ENCODE measurements around the gene PMEL. TPM values are rescaled to one million over a fixed set of nuclear protein-coding genes. Genes with fewer than 3 reads are reported as not detected.
"Not testable (repeated sequence)": the region's sequence is repeated elsewhere in the genome, so short reads cannot be mapped to it uniquely, and the experiment has no call there.

The PMEL gene
- total RNA-seq, 1 experiment from 2014 or later = 1.2 TPM

- POLR2A ChIA-PET = interaction anchor here (0.6 to 2.1 kb wide), 4 partner anchors 10 to 210 kb away, joined by 3 to 10 read pairs (median 6); partner anchors contain the start of genes PA2G4 and SUOX
- in situ Hi-C loops (cut with HindIII; ENCODE audit: low pct_unique_long_range_greater_than_20kb, low sequenced_read_pairs) = no loop called here
- BruUV-seq (replicated peaks) = no TSS peak
- CTCF ChIA-PET = interaction anchor here (0.6 to 0.7 kb wide), 3 partner anchors 12 to 1451 kb away, joined by 3 to 7 read pairs (median 6); no protein-coding TSS in a partner anchor
- TF ChIP-seq REST (IDR thresholded peaks at IDR 0.05; ENCODE audit: insufficient read depth in 1 of 2, low read depth in 2 of 2, low read length in 1 of 2) (no peak), POLR2AphosphoS5 (IDR thresholded peaks at IDR 0.05; ENCODE audit: low read depth, low read length) (no peak), TCF7L2 (IDR thresholded peaks at IDR 0.05; ENCODE audit: low read depth, low read length) (no peak), CTCF (IDR thresholded peaks at IDR 0.05) (no peak), SIN3A (IDR thresholded peaks at IDR 0.05; ENCODE audit: borderline replicate concordance, insufficient read depth, low read depth, low read length) (no peak)
- H3K27ac ChIP-seq (ENCODE audit: low read length) = peak overlapping the region; percentile 65
- DNase-seq (ENCODE audit: low read depth, low spot score) (no peak), ATAC-seq (peak; percentile 84)
- H3K27me3 ChIP-seq (ENCODE audit: control insufficient read depth, insufficient read depth, low read length) = no peaks in the 10 kb centered on the region
- no peaks in the 10 kb centered on the region for H3K9me3 ChIP-seq (ENCODE audit: control insufficient read depth, insufficient read depth, low read depth, low read length)
- H3K36me3 ChIP-seq (ENCODE audit: control insufficient read depth, insufficient read depth, low read length) = no peaks in the 10 kb centered on the region
- peak overlapping the region; percentile 63 to 80 for H3K4me3 ChIP-seq (ENCODE audit: low read depth in 2 of 2, low read length in 2 of 2)
- H3K4me1 ChIP-seq (ENCODE audit: control insufficient read depth, insufficient read depth, low read length) = peaks cover 5% of the 10 kb centered on the region; the same call in 1 of the 2 replicates
- intact Hi-C loops (cut with micrococcal nuclease; ENCODE audit: unreplicated experiment) = no loop called here
Measured at GRCh38 chr12:56007564-56008559, 42.0 kb upstream of the PMEL start.

DNA sequence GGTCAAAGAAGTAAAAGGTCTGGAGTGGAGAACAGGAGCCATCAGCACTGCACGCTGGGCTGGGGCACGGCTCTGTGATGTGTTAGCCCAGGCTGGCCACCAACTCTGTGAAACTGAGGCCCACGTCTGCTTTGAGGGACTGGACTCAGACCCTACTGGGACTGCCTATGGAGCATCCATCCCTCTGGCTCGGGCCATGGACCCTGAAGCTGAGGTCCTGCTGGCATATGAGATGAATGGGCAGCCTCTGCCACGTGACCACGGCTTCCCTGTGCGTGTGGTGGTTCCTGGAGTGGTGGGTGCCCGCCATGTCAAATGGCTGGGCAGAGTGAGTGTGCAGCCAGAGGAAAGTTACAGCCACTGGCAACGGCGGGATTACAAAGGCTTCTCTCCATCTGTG, 38.4 kb upstream of the PMEL start:
- BruUV-seq (replicated peaks) = no TSS peak
- H3K4me1 ChIP-seq (ENCODE audit: control insufficient read depth, insufficient read depth, low read length) = peaks cover 5% of the 10 kb centered on the region; the same call in 1 of the 2 replicates
- H3K9me3 ChIP-seq (ENCODE audit: control insufficient read depth, insufficient read depth, low read depth, low read length) = no peaks in the 10 kb centered on the region
- POLR2A ChIA-PET = no interaction called here
- H3K36me3 ChIP-seq (ENCODE audit: control insufficient read depth, insufficient read depth, low read length) = no peaks in the 10 kb centered on the region
- TF ChIP-seq POLR2AphosphoS5 (IDR thresholded peaks at IDR 0.05; ENCODE audit: low read depth, low read length) = no peak
- TF ChIP-seq TCF7L2 (IDR thresholded peaks at IDR 0.05; ENCODE audit: low read depth, low read length) = no peak
- no peak for TF ChIP-seq CTCF (IDR thresholded peaks at IDR 0.05)
- TF ChIP-seq REST (IDR thresholded peaks at IDR 0.05; ENCODE audit: insufficient read depth in 1 of 2, low read depth in 2 of 2, low read length in 1 of 2) = no peak
- H3K4me3 ChIP-seq (ENCODE audit: low read depth in 2 of 2, low read length in 2 of 2) = no peak overlapping the region
- in situ Hi-C loops (cut with HindIII; ENCODE audit: low pct_unique_long_range_greater_than_20kb, low sequenced_read_pairs) = no loop called here
- CTCF ChIA-PET = no interaction called here
- intact Hi-C loops (cut with micrococcal nuclease; ENCODE audit: unreplicated experiment) = no loop called here
- H3K27ac ChIP-seq (ENCODE audit: low read length) = no peak overlapping the region
- DNase-seq (ENCODE audit: low read depth, low spot score) (no peak), ATAC-seq (no peak)
- H3K27me3 ChIP-seq (ENCODE audit: control insufficient read depth, insufficient read depth, low read length) = no peaks in the 10 kb centered on the region

DNA sequence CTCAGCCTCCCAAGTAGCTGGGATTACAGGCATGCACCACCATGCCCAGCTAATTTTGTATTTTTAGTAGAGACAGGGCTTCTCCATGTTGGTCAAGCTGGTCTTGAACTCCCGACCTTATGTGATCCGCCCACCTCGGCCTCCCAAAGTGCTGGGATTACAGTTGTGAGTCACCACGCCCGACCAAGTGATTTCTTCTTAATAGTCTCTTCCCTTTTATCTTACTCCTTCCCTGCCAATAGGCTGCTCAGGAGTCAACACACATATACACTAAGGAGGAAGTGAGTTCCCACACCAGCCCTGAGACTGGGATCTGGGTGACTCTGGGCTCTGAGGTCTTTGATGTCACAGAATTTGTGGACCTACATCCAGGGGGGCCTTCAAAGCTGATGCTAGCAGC, 37.5 kb upstream of the PMEL start:
- H3K27me3 ChIP-seq (ENCODE audit: control insufficient read depth, insufficient read depth, low read length); H3K36me3 ChIP-seq (ENCODE audit: control insufficient read depth, insufficient read depth, low read length); ATAC-seq; in situ Hi-C loops (cut with HindIII; ENCODE audit: low pct_unique_long_range_greater_than_20kb, low sequenced_read_pairs); H3K4me3 ChIP-seq (ENCODE audit: low read depth in 2 of 2, low read length in 2 of 2); BruUV-seq (replicated peaks); DNase-seq (ENCODE audit: low read depth, low spot score); CTCF ChIA-PET; intact Hi-C loops (cut with micrococcal nuclease; ENCODE audit: unreplicated experiment); H3K4me1 ChIP-seq (ENCODE audit: control insufficient read depth, insufficient read depth, low read length); H3K27ac ChIP-seq (ENCODE audit: low read length); H3K9me3 ChIP-seq (ENCODE audit: control insufficient read depth, insufficient read depth, low read depth, low read length): not testable (repeated sequence)
- POLR2A ChIA-PET = interaction anchor here (0.5 kb wide), 1 partner anchor 95 kb away, joined by 3 read pairs; no protein-coding TSS in a partner anchor
